Activated effector memory CD4-positive, alpha-beta T cell treated with anti-CD3 and anti-CD28 coated beads, Interleukin-2, amount 50 U/mL, for 16 hours (primary cell): Measurements from ENCODE around the gene CADPS.

ENCODE experiments used
- DNase-seq: peaks from one replicate; pipeline ENCODE4 v3.0.0-alpha.2; 2020

Gene CADPS

GRCh38 chr3:62732183-62732904 is 142.9 kb downstream of the CADPS start:
- DNase-seq = no peak

DNA sequence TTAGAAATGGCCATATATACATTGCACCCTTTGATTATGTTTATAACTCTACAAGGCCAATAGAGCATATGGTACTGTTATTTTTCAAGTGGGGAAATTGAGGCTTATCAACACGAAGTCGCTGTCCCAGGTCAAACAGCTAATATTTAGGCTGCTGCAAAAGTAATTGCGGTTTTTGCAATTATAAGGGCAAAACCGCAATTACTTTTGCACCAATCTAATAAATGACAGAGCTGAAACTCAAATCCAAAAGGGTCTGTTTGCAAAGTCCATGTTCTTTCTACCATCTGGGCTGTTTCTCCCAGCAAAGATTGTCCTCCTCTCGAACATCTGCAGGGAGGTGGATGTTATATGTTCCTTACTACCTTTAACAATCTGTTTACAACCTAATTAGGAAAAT is 147.2 kb downstream of the CADPS start:
- no peak for DNase-seq

- DNase-seq = no peak
Observed at GRCh38 chr3:62727536-62727935, 147.7 kb downstream of the CADPS start.

- DNase-seq = no peak
Observed at GRCh38 chr3:62724503-62724902, 150.7 kb downstream of the CADPS start.

DNA sequence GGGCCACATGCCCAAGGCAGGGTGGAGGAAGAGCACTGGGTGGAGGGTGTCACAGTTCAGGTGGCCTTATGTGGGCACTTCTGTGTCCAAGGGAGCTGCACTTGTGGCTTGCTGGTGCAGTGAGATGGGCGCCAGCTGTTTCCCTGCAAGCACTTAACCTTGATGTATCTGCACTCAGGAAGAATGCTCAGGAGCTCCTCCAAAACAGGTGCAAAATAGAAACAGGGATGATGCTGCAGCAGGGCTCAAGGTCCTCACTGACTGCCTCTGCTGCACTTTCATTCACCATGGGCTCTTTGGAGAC is 151.3 kb downstream of the CADPS start:
- no peak for DNase-seq

DNA sequence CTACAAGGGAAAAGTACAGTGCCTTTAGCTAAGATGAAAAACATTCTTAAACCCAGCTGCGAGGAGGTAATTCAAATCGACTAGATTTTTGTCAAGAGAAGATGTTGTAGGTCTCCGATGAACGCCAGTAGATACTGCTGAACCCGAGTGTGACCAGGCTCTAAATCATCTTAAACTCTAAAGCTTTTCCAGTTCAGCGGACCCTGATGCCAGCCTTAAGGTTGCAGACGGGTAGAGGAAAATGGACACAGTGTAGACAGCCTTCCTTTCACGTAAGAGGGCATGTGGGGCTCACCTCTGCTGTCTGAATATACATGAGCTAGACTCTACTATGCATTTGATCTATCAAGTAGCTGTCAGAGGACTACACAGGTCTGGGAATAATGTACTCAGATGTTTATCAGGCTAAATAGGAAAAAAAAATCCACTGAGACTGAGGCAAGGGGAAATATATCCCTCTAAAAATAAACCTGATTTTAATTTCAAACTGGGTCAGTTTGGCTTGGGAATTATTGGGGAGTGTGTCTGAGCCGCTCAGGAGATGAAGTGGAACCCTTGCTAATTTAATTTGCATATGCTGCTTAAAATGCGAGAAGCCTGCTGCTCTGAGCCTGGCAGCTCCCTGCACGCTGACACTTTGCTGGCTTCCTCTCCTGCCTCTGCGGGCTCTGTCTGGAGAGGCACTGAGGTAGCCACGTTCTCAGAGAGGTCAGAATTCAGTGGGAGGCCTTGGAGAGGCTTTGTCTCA is 151.9 kb downstream of the CADPS start:
- no peak for DNase-seq

GRCh38 chr3:62722344-62722743 is 152.9 kb downstream of the CADPS start:
- DNase-seq = no peak

GRCh38 chr3:62718515-62719320 is 156.5 kb downstream of the CADPS start:
- no peak for DNase-seq

DNA sequence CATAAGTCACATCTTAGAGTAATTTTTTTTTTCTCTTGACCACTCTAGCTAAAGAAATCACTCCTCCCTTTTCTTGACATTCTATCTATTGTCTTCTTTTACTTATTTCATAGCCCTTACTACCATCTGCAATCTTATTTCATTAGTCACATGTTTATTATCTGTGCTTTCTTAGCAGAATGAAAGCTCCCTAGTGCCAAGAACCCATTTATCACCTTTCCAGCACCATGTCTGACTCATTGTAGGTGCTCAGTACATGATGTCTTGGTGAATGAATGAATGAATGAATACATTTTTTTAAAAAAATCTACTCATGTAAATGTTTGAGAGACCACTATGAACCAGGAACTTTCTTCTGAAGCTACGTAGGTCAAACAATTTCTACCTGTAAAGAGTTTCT is 157.2 kb downstream of the CADPS start:
- DNase-seq = no peak

DNA sequence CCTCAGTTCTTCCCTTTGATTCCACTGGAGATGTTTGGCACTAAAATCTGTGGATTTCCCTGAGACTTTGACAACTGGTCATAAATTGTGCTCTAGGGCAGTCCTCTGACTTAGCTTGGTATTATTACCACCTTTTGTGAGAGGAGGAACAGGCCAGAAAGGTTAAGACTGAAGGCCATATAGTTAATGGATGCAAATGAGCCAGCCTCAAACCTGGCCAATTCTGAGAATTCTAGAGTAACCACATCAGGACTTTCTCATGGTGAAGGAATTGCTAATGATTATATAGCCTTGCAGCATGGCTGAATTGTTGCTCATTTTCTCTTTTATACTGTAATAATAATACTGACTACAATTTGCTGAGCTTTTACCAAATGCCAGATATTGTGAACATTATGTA is 162.5 kb downstream of the CADPS start:
- no peak for DNase-seq

DNA sequence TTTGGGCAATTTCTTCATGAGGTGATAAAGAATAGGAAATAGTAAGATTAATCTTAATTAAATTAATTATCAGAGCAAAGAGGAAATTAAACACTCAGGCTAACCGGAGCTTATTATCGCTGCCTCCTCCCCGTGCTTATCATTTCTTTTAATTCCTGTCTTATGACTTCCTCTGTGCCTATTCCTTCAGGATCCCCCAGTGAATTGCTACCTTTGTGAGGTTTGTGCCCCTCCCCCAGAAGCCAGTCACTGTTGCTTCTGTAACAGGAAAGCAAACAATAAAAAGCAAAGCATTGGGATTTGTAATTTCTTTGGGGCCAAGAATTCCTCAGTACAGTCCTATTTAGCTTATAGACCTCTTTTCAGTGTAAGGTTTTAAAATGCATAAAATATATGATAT is 164.5 kb downstream of the CADPS start:
- no peak for DNase-seq

- no peak for DNase-seq
Observed at GRCh38 chr3:62708638-62709373, 166.4 kb downstream of the CADPS start.

GRCh38 chr3:62705721-62706120 is 169.5 kb downstream of the CADPS start:
- no peak for DNase-seq

GRCh38 chr3:62703451-62704167 is 171.6 kb downstream of the CADPS start:
- no peak for DNase-seq

- DNase-seq = no peak
Observed at GRCh38 chr3:62700357-62700756, 174.9 kb downstream of the CADPS start.

- DNase-seq = no peak
Observed at GRCh38 chr3:62699728-62700127, 175.5 kb downstream of the CADPS start.

- no peak for DNase-seq
Observed at GRCh38 chr3:62696011-62696410, 179.2 kb downstream of the CADPS start.

- DNase-seq = no peak
Observed at GRCh38 chr3:62688812-62689211, 186.4 kb downstream of the CADPS start.

- no peak for DNase-seq
Observed at GRCh38 chr3:62688050-62688449, 187.2 kb downstream of the CADPS start.

DNA sequence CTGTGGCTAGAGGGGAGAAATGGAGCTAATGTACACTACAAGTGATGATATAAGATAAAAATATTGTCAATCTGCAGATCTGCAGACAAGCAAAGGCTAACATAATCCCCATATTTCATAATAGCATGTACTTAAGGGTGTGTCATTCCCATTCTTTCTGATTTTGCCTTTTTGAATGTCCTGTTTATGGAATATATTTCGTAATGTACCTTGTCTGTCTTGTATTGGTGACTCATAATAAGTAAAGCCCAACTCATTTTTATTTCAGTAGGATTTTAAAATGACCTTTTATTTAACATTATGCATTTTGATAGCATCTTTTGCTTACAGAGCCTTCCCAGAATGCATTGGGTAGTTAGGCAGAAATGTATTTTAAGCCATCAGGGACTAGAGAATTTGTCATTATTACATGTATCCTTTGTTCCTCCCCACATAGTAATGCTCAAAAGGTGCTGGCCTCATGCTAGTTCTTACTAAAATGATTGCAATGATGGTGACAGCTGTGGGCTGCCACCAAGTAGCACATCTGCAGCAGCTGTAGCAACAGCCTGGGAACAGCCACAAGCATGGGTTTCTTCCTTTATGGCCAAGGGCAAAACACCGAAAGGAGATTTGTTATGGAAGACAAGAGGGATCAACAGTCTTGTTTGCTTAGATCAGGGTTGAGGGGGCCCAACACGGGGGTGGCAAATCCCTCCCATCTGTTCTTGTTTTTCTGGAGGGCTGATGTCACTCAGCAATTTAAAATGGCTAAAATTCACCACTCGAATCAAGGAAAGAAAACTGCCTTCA is 188.5 kb downstream of the CADPS start:
- DNase-seq = no peak

- no peak for DNase-seq
Observed at GRCh38 chr3:62682826-62683225, 192.4 kb downstream of the CADPS start.

GRCh38 chr3:62679988-62680387 is 195.2 kb downstream of the CADPS start:
- no peak for DNase-seq
